ENCODE results near the gene TRAK1.

The TRAK1 gene

DNA sequence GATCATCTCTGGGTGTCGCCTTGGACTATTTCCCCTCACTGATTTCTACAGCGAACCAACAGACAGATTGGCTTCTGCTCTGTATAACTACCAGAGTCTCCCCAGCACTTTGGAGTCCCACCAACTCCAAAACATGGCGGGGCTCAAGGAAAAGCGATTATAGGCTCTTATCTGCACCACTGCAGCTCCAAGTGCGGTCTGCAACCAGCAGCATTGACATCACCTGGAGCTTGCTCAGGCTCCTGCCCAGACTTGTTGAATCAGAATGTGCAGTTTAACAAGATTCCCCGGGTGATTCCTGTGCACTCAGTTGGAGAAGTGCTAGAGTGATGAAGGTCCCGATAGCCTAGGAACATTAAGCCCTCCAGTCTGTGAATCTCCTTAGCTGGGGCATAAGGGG, 165.8 kb downstream of the TRAK1 start:
- Histone ChIP-seq H3K4me1 (ENCODE audit: control insufficient read depth, insufficient read depth, low read length) (peaks cover 26% of the 10 kb centered on the region), H3K4me3 (ENCODE audit: low read length) (no peak overlapping the region), H3K27me3 (ENCODE audit: control insufficient read depth, insufficient read depth, low read length) (peaks cover 12% of the 10 kb centered on the region), H3K36me3 (ENCODE audit: insufficient read depth, low read length) (no peaks in the 10 kb centered on the region), H3K4me2 (ENCODE audit: low read length) (no peak overlapping the region), H3K9me3 (replicated peaks; ENCODE audit: low read length) (no peaks in the 10 kb centered on the region), H3K9ac (ENCODE audit: low read depth, low read length) (no peak overlapping the region)

DNA sequence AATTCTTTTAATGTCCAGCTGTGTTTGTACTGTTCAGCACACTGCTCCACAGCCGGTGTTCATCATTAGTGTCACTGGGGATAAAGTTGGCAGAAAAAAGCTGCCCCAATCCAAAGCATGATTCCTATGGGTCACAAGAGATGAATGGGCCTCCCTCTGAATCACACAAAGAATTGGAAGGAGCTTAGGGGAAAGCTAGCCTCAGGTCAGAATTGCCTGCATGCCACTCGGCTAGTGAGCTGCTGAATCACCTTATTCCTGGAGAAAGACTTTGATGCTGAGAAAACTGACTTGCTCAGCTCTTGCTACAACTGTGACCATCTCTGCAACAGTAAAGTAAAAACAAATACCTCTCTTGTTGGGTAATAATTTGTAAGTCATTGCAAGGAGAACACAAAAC, 171.4 kb downstream of the TRAK1 start:
- H3K36me3 ChIP-seq (ENCODE audit: insufficient read depth, low read length), result no peaks in the 10 kb centered on the region
- H3K4me1 ChIP-seq (ENCODE audit: control insufficient read depth, insufficient read depth, low read length), result peaks cover 4% of the 10 kb centered on the region
- H3K9me3 ChIP-seq (replicated peaks; ENCODE audit: low read length), result no peaks in the 10 kb centered on the region
- H3K27me3 ChIP-seq (ENCODE audit: control insufficient read depth, insufficient read depth, low read length), result peaks cover 54% of the 10 kb centered on the region
- no peak overlapping the region for H3K9ac ChIP-seq (ENCODE audit: low read depth, low read length)
- no peak overlapping the region for H3K4me2 ChIP-seq (ENCODE audit: low read length)
- no peak overlapping the region for H3K4me3 ChIP-seq (ENCODE audit: low read length)

DNA sequence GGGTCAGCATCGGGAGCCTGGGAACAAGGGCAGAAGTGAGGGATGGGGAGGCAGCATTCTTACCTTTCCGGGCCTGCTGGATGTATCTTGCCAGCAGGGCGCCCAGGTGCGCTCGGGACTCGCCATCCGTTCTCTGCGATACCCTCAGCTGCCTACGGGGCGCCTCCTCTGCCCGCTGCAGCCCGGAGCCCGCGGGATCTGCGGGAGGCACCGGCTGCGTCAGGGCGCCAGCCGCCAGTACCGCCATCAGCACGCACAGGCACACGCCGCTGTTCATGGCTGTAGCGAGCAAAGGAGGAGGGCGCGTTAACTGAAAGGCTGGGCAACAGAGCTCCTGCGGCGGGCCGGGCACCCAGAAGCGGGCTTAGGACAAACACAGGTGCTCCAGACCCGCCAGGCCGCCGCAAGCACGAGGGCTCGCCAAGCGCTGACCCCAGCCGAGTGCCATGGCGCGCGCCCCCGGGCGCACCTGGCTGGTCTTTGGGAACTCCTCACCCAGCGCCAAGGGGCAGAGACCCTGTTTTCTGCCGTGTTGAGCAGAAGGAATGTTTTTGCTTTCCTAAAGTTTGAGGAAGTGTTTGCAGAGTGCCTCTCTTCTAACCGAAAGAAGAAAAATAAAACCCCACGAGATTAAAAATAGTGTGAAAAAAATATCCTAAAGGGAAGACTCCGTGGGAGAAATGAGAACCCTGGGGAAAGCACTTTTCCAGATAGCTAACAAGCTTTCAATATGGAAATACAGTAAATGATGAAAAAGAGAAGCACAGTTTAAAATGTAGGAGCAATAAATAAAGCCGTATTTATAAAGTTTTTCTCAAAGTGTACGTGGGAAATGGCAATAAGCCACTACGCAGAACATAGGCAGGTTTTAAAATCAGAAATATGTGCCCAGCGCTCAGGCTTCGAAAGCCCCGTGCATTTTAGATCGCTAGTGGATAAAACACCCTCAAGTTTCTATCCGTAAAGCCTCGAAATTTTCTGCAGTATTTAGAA, 172.5 kb downstream of the TRAK1 start:
- Histone ChIP-seq H3K27me3 (ENCODE audit: control insufficient read depth, insufficient read depth, low read length) (peaks cover 65% of the 10 kb centered on the region), H3K4me3 (ENCODE audit: low read length) (no peak overlapping the region), H3K36me3 (ENCODE audit: insufficient read depth, low read length) (no peaks in the 10 kb centered on the region), H3K9me3 (replicated peaks; ENCODE audit: low read length) (no peaks in the 10 kb centered on the region), H3K4me2 (ENCODE audit: low read length) (peak overlapping the region; percentile 37), H3K4me1 (ENCODE audit: control insufficient read depth, insufficient read depth, low read length) (peaks cover 4% of the 10 kb centered on the region), H3K9ac (ENCODE audit: low read depth, low read length) (no peak overlapping the region)

DNA sequence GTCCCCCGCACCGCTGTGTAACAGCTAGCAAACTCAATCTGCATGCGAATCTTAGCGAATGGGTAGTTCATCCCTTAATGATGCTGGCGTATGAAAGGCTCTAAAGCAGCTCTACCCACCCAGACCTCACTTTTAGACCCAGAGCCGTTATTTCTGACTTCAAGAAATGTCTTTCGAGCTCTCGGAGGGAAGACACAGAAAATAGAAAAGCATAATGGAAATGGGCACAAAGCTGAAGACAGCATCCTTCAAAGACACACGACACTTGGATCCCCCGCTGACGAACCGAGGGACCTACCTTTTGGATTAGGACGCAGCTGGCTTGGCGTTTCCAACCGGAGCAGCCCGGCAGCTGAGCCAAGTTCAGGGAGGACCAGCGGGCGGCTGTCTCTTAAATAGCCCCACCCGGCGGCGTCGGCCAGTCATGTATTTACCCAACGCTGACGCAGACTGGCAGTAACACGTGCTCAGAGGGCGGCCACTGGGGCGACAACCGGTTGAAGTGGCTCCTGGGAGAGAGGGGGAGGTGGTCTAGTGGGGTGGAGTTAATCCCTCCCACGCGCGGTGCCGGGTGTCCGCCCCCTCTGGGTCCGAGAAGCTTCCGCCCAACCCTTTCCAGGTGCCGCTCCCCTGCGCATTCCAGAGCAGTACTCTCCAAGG, 173.4 kb downstream of the TRAK1 start:
- Histone ChIP-seq H3K4me1 (ENCODE audit: control insufficient read depth, insufficient read depth, low read length) (peaks cover 4% of the 10 kb centered on the region), H3K9ac (ENCODE audit: low read depth, low read length) (no peak overlapping the region), H3K36me3 (ENCODE audit: insufficient read depth, low read length) (no peaks in the 10 kb centered on the region), H3K4me2 (ENCODE audit: low read length) (peak overlapping the region; percentile 31), H3K27me3 (ENCODE audit: control insufficient read depth, insufficient read depth, low read length) (peaks cover 74% of the 10 kb centered on the region), H3K9me3 (replicated peaks; ENCODE audit: low read length) (no peaks in the 10 kb centered on the region), H3K4me3 (ENCODE audit: low read length) (no peak overlapping the region)

DNA sequence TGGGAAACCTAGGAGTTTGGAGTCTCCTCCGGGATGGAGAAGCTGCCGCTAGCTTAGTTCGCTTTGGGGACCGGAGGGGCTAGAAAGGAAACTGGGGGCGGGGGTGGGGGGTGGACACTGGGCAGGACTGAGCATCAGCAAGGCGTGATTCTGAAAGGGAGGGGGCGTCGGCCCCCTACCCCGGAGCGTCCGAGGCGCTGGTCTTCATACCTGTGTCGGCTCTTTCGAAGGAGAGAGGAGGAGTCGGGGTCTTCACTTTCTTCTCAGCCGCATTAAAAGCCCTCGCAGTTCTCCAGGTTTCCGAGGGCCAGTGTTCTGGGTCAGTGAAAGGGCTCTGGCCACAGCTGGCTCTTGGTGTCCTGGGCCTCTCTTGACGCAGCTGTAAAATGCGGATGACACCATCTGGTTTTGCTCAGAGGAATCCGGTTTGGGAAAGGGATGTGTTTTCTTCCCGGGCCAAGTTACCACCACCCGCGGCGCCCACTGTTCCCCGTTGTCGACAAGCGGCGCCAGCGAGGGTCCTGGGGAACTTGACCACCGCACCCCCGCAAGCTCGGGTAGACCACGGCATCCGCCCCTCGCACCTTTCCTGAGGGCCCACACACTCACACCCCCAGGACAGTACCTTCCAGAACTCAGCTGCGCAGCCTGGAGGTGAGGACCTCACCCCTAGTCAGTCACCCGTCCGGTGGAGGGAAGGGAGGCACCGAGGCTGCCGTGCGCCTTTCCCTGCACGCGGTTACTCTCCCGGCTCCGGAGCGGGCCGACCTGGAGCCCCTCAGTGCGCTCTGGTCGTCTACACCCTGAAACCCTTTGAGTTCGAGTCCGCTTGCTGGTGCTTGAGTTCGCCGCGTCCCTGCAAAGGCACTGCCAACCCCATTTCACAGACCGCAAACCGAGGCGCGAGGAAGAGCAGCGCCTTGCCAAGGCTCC, 174.2 kb downstream of the TRAK1 start:
- peaks cover 77% of the 10 kb centered on the region for H3K27me3 ChIP-seq (ENCODE audit: control insufficient read depth, insufficient read depth, low read length)
- no peaks in the 10 kb centered on the region for H3K9me3 ChIP-seq (replicated peaks; ENCODE audit: low read length)
- no peak overlapping the region for H3K9ac ChIP-seq (ENCODE audit: low read depth, low read length)
- H3K4me1 ChIP-seq (ENCODE audit: control insufficient read depth, insufficient read depth, low read length), result peaks cover 4% of the 10 kb centered on the region
- H3K4me2 ChIP-seq (ENCODE audit: low read length), result peak overlapping the region; percentile 31
- H3K36me3 ChIP-seq (ENCODE audit: insufficient read depth, low read length), result no peaks in the 10 kb centered on the region
- no peak overlapping the region for H3K4me3 ChIP-seq (ENCODE audit: low read length)

DNA sequence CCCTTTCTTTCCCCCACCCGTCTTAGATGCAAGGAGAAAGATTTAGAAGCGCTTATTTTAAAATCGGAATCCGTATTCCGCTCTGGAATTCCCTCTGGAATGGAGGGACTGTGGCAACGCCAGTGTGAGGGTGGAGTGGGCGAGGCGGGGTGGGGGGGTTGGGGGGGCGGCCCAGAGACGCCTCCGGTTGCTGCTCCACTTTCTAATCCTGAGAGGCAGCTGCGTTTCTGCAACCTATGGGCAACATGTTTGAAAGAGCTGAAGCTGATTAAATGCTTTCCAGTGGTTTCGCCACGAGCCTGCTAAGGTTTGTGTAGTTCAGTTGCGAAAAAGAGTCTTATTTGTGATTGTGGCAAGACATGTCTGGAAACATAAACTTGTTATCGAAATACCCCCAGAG, 174.9 kb downstream of the TRAK1 start, which contains the start of gene CCK:
TSS of gene CCK (minus strand) at position 101 of the 400 bp plus-strand sequence. CDS start 2,555 bp downstream, outside the sequence.
- Histone ChIP-seq H3K4me2 (ENCODE audit: low read length) (no peak within 1 kb of the TSS), H3K27me3 (ENCODE audit: control insufficient read depth, insufficient read depth, low read length) (peaks cover 84% of the 10 kb centered on the region), H3K36me3 (ENCODE audit: insufficient read depth, low read length) (no peaks in the 10 kb centered on the region), H3K4me1 (ENCODE audit: control insufficient read depth, insufficient read depth, low read length) (peaks cover 4% of the 10 kb centered on the region), H3K9ac (ENCODE audit: low read depth, low read length) (no peak within 1 kb of the TSS), H3K9me3 (replicated peaks; ENCODE audit: low read length) (no peaks in the 10 kb centered on the region), H3K4me3 (ENCODE audit: low read length) (no peak within 1 kb of the TSS)

DNA sequence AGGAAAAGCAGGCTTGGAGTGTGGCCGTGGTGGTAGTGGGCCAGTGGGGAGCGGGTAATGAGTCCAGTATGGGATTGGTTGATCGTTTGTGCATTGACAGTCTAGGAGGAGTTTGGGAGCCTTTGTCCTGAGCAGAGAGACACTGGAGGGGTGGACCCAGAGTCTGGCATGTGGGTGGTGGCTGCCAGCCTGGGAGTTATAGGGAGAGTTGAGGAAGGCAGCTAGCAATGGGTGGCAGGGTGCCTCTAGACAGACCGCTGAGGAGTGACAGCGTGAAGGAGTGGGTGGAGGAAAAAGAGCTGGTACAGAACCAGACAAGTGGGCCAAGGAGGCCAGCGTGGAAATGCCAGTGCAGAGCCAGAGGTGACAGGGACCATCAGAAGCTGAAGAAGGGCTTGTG, 176.7 kb downstream of the TRAK1 start:
- Histone ChIP-seq H3K27me3 (ENCODE audit: control insufficient read depth, insufficient read depth, low read length) (peaks cover 83% of the 10 kb centered on the region), H3K36me3 (ENCODE audit: insufficient read depth, low read length) (no peaks in the 10 kb centered on the region), H3K9ac (ENCODE audit: low read depth, low read length) (no peak overlapping the region), H3K4me2 (ENCODE audit: low read length) (no peak overlapping the region), H3K4me3 (ENCODE audit: low read length) (no peak overlapping the region), H3K9me3 (replicated peaks; ENCODE audit: low read length) (no peaks in the 10 kb centered on the region), H3K4me1 (ENCODE audit: control insufficient read depth, insufficient read depth, low read length) (peaks cover 4% of the 10 kb centered on the region)

DNA sequence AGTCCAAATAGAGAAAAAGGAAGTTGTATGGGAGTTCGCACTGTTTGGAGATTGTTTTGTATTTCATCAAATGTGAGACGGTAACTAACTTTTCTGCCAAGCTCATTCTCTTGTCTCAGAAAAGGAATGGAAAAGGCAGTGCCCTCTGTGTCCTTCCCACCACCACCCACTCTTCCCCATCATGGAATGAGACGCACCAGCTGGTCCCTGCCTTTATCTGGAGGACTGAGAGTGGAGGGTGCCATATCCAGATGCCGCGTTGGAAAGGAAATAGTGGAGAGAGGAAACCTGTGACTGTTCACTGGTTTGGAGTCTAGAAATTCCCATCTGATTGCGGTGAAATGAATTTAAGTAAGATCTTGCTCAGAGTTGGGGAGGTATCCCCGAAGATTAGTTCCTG, 178.5 kb downstream of the TRAK1 start:
- Histone ChIP-seq H3K4me2 (ENCODE audit: low read length) (no peak overlapping the region), H3K27me3 (ENCODE audit: control insufficient read depth, insufficient read depth, low read length) (peaks cover 73% of the 10 kb centered on the region), H3K9ac (ENCODE audit: low read depth, low read length) (no peak overlapping the region), H3K4me1 (ENCODE audit: control insufficient read depth, insufficient read depth, low read length) (peaks cover 2% of the 10 kb centered on the region), H3K36me3 (ENCODE audit: insufficient read depth, low read length) (no peaks in the 10 kb centered on the region), H3K4me3 (ENCODE audit: low read length) (no peak overlapping the region), H3K9me3 (replicated peaks; ENCODE audit: low read length) (no peaks in the 10 kb centered on the region)

DNA sequence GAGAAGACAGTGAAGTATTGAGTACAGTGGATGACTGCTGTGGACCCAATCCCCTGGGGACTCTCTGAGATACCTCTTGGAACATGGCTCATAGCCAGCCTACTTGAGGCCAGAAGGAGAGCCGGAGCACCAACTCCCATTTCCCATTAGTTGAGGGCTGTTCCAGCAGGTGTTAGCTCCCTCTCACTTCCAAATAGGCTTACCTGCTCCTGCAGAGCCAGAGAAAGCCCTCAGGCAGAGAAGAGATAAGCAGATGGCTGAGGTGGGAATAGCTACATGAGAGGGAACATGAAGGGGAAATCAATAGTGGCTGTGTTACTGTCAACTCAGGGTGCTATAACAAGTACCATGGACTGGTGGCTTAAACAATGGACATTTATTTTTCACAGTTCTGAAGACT, 179.4 kb downstream of the TRAK1 start:
- Histone ChIP-seq H3K4me3 (ENCODE audit: low read length) (no peak overlapping the region), H3K4me1 (ENCODE audit: control insufficient read depth, insufficient read depth, low read length) (no peaks in the 10 kb centered on the region), H3K4me2 (ENCODE audit: low read length) (no peak overlapping the region), H3K36me3 (ENCODE audit: insufficient read depth, low read length) (no peaks in the 10 kb centered on the region), H3K27me3 (ENCODE audit: control insufficient read depth, insufficient read depth, low read length) (peaks cover 64% of the 10 kb centered on the region), H3K9ac (ENCODE audit: low read depth, low read length) (no peak overlapping the region), H3K9me3 (replicated peaks; ENCODE audit: low read length) (no peaks in the 10 kb centered on the region)

DNA sequence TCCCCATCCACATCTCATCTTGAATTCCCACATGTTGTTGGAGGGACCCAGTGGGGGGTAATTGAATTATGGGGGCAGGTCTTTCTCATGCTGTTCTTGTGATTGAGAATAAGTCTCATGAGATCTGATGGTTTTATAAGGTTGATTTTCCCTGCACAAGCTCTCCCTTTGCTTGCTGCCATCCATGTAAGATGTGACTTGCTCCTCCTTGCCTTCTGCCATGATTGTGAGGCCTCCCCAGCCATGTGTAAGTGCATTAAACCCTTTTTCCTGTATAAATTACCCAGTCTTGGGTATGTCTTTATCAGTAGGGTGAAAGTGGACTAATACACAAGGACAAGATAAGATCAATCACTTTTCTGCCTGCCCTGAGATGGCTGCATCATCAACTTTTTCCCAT, 180.6 kb downstream of the TRAK1 start:
- Histone ChIP-seq H3K36me3 (ENCODE audit: insufficient read depth, low read length) (no peaks in the 10 kb centered on the region), H3K27me3 (ENCODE audit: control insufficient read depth, insufficient read depth, low read length) (peaks cover 65% of the 10 kb centered on the region), H3K9me3 (replicated peaks; ENCODE audit: low read length) (no peaks in the 10 kb centered on the region), H3K4me2 (ENCODE audit: low read length) (no peak overlapping the region), H3K4me1 (ENCODE audit: control insufficient read depth, insufficient read depth, low read length) (no peaks in the 10 kb centered on the region), H3K9ac (ENCODE audit: low read depth, low read length) (no peak overlapping the region), H3K4me3 (ENCODE audit: low read length) (no peak overlapping the region)

DNA sequence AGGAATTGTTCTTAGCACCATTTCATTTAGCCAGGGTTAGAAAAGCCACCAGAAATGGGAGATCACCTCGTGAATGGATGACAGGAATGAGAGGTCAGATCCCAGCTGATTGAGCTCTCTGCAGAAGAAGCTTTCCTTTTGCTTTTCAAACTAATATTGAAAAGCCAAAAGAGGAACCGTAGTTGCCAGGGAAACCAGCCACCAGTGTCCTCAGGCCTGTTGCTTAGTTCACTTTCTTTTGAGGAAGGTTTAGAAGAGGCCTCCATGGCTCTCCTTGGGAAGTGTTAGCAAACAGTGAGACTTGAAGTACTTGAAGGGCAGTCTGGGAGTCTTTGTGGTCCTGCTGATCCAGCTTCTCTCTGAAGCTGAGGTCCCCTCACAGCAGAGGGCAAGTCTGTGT, 182.2 kb downstream of the TRAK1 start:
- Histone ChIP-seq H3K4me3 (ENCODE audit: low read length) (no peak overlapping the region), H3K36me3 (ENCODE audit: insufficient read depth, low read length) (no peaks in the 10 kb centered on the region), H3K27me3 (ENCODE audit: control insufficient read depth, insufficient read depth, low read length) (peaks cover 60% of the 10 kb centered on the region), H3K4me1 (ENCODE audit: control insufficient read depth, insufficient read depth, low read length) (no peaks in the 10 kb centered on the region), H3K9me3 (replicated peaks; ENCODE audit: low read length) (no peaks in the 10 kb centered on the region), H3K4me2 (ENCODE audit: low read length) (no peak overlapping the region), H3K9ac (ENCODE audit: low read depth, low read length) (no peak overlapping the region)

All from skeletal muscle satellite cell (primary cell).